Stimulated activated CD4-positive, alpha-beta T cell treated with anti-CD3 and anti-CD28 coated beads, Interleukin-4, amount 100 ng/mL, for 1 hour (primary cell): Measurements from ENCODE around the gene FGFBP3.
"Not testable (repeated sequence)": the region's sequence is repeated elsewhere in the genome, so short reads cannot be mapped to it uniquely, and the experiment has no call there.

ENCODE experiments used
- DNase-seq: peaks from one replicate; pipeline ENCODE4 v3.0.0-alpha.2; 2020

FGFBP3 gene

DNA sequence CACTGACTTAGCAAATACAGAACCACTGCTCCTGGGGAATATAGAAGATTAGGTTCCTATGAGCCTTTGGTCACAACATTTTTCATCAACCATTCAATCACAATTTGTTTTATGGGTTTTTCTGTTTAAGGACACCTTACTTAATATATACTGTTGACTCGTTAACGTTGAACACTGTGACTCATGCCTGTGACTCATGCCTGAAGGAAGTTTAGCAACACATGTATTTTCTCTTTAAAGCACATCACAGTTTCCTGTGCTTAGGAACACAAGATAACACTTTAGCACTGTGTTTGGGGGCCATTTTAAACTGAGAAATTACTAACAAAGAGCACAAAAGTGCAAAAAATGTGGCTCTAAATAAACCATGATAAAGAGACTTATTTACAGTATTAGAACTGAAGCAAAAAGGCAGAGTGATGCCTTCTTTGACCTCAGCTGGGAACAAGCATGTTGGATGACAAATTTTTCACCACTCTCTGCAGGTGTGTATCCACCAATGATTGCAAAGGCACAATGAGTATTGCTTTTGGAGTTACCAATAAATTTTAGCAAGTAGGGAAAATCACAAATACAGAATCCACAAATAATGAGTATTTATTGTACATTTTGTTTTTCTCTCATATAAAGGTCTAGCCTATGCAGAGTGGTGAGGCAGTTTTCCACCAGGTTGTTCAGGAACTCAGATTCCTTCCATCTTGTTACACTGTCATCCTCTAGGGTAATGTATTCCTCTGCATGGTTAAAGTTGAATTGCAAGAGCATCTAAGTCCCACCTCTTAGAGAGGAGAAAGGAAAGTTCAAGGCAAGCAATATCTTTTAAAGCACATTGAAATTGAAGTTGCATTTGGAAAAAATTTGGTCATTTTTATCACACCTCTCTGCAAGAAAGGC is 7.3 kb downstream of the FGFBP3 start:
- DNase-seq = peak; percentile 39

DNA sequence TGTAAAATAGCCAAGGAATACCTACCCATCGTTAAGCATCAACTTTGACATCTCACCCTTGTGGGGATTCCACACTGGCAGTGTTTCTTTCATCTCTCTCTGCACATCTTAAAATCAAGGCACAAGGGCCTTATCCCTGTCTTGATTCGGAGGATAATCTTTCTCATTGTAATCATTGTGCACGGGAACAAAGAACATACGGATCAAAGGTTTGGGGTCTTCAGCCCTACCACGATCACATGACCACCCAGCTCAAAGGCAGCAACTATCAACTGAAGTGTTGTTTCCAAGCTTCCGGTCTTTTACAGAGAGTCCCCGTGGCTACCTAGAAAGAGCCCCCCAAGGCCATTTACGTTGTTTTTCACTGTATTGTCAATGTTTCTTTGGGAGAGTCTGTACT is 11.9 kb downstream of the FGFBP3 start:
- no peak for DNase-seq

DNA sequence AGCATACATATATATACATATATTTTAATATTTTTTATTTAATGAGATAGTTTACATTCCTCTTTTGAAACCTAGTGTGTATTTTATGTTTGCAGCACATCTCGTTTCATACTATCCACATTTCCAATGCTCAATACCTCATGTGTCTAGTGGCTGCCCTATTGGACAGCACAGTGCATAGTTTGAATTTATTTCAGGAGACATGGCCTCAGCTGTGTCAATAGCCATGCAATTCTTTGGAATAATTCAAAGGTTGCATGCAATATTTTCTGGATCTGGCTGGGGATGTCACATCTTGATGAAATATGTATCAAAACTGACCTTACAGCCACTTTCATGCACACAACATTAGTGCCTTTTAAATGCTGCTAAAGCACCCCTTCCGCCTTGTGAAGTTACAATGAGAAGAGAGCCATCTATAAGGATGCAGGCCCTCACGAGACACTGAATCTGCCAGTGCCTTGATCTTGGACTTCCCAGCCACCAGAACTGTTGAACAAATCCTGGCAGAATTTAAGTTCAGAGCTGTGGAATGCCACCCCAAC is 13.0 kb downstream of the FGFBP3 start:
- no peak for DNase-seq

GRCh38 chr10:91894261-91894685 is 15.0 kb downstream of the FGFBP3 start:
- not testable (repeated sequence) for DNase-seq

- no peak for DNase-seq
These were observed 16.2 kb downstream of the FGFBP3 start for GRCh38 chr10:91893051-91893450.

- no peak for DNase-seq
These were observed 17.9 kb downstream of the FGFBP3 start for GRCh38 chr10:91891125-91892001.

- DNase-seq = peak; percentile 26
These were observed 21.8 kb downstream of the FGFBP3 start for GRCh38 chr10:91887272-91888076.

- no peak for DNase-seq
These were observed 22.4 kb downstream of the FGFBP3 start for GRCh38 chr10:91886954-91887271.

DNA sequence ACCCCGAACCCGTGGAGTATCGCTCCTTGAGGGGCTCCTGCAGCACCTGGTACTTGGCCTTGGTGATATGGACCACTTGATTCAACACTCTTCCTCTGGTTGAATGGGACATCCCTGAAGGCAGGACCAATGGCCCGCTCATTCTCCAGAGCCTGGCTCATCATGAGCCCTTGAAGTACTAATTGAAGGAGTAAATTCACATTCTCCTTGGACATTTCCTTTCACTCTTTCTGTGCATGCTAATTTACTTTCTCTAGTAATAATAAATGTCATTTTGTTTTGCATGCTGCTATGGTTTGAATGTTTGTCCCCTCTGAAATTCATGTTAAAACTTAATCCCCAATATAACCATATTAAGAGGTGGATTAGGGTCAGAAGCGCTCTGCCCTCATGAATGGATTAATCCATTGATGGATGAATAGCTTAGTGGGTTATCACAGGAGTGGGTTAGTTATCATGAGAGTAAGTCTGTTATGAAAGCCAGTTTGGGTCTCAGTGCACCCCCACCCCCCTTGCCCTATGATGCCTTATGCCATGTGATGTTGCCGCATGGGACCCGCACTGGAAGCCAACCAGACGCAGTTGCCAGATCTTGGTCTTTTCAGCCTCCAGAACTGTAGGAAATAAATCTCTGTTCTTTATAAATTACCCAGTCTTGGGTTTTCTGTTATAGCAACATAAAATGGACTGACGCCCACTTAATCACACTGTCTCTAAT is 23.8 kb downstream of the FGFBP3 start:
- DNase-seq = no peak

GRCh38 chr10:91884536-91884935 is 24.8 kb downstream of the FGFBP3 start:
- no peak for DNase-seq

DNA sequence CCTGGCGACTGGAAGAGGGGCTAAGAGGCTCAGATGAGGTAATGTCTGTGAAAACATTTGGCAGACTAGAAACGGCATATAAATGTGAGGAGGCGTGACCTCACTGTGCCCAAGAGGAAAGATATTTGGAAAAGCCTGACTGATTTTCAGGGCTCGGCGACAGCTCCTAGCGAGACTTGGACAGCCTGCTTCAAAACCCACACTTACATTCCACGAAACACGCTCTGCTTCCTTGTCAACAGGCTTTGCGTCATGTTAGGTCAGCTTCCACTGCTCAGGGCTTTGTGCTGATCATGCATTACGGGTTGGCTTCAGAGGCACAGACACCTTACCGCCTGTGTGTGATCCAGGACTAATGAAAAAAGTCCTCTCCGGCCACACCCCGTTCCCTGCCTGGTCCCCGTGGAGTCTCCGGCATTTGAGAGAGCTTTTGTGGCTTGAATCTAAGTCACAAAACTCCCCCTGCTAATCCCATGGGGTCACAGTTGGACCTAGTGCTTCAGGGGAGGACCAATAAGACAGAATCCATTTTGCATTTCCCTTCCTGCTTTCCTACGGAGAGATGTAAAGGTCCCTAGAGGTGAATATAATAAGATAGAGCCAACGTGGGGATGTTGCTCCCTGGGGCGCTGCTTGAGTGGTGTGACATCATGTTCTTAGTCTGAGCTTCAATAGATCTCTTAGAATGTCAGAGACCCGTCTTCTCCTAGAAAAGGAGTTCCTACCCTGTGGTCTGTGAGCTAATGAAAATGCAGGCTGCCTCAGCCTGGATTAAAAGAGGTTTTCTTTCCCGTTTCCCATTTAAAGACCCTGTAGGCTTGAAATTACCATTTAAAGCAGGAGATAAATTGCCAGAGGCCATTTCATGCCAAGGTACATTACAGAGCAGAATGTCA is 25.5 kb downstream of the FGFBP3 start:
- DNase-seq = no peak

DNA sequence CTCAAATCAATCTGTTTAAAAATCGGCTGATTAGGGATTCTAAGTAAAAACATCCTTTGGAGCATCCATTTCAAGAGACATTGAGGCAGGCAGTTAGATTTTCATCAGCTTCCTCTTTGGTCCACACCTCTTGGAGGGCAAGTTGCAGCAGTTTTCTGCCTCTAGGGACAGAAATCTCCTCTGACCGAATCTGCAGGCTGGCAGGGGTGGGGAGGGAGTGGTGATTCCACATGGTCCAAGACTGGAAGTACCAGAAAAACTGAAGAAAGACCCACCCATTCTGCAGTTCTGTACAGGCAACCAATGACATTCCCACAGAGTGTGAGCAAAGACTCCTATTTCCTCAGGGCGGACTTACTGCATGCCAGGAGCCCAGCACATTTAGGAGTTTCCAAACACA is 29.0 kb downstream of the FGFBP3 start:
- no peak for DNase-seq

DNA sequence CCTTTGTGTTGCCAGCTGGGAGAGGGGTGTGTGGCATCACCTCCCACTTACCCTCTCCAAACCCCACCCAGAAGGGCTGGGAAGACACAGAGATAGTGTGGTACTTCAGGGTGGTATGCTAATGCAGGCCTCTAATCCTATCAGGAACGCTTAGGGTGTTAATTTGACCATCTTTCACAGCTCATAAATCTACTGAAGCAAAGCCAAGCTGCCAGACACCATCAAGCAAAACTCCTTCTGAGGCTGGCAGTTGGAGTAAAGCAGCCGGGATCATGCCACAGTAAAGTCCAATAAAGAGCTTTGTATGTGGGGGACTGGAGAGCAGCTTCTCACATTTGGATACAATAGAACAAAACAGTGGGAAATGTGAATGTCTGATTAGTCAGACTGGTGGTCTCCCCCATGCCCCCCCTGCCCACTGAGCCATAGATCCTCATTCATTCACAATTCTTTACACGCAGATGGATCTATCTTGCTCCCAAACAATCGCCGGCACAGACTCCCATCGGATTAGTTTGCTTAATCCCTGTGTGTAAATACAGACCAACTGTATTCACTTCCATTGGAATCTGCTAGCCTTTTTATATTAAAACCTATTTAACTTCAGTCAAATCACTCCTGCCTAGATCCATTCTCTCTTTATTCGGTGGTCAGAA is 29.6 kb downstream of the FGFBP3 start:
- DNase-seq = no peak

GRCh38 chr10:91875779-91876178 is 33.5 kb downstream of the FGFBP3 start:
- DNase-seq = no peak

DNA sequence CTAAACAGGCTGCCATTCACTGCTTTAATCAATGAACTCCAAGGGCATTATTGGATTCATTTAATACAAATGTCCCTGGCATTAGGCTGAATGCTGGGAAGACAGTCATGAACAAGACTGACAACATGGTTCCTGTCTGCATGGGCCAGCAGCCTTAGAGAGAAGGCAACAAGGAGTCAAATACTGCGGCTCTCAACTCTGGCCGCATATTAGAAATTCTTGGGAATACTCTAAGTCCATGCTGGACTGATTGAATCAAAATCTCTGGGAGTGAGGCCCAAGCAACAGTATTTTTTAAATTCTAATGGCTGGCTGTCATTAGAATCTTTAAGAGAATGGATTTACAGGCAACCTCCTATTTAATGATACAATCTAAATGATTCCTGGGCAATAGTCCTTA is 34.1 kb downstream of the FGFBP3 start:
- no peak for DNase-seq

GRCh38 chr10:91865562-91866081 is 43.7 kb downstream of the FGFBP3 start:
- DNase-seq = no peak

DNA sequence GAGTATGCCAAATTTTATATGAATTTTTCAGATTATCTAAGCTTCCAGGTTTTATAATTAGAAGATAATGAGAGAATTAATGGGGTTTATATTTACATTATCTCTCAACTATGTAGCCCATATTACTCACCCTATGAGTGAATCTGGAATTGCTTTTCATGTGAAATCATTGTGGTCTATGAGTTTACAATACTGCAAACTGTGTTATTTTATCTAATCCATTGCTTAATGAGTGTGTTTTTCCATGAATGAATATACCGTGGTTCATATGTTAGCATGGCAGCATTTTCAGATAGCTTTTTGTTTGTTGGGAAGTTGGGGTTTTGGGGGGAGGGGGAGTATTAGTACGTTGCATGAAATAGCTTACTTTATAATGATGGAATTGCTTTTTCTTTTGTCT is 44.5 kb downstream of the FGFBP3 start:
- DNase-seq = no peak

GRCh38 chr10:91864099-91864498 is 45.2 kb downstream of the FGFBP3 start:
- no peak for DNase-seq

GRCh38 chr10:91860885-91861284 is 48.4 kb downstream of the FGFBP3 start:
- no peak for DNase-seq

- DNase-seq = no peak
These were observed 52.6 kb downstream of the FGFBP3 start for GRCh38 chr10:91856637-91857036.
